Esophagus muscularis mucosa (tissue), 4 donors: Measurements from ENCODE around the gene MIF. TPM values are rescaled to one million over a fixed set of nuclear protein-coding genes. Genes with fewer than 3 reads are reported as not detected.
A peak's percentile ranks its signal among the peaks of the same experiment; 100 is the strongest.

ENCODE experiments used
- DNase-seq: peaks from one replicate; pipeline ENCODE4 v3.0.0-alpha.2; 2017; ENCODE audit errors: extremely low spot score
- H3K27ac ChIP-seq, 4 donors: fragments of 200-600 bp; sonication (generic); replicated peaks in 1 of 4; 1 replicate in 3 of 4; 2 replicates in 1 of 4; pipeline ENCODE4 v1.5.1; 2016 to 2019; ENCODE audit warnings: mild to moderate bottlenecking in 1 of 4
- H3K27me3 ChIP-seq, 4 donors: fragments of 200-600 bp; sonication (generic); one replicate each; pipeline versions ENCODE4 v1.5.1 to v1.6.0; 2016 to 2019
- H3K36me3 ChIP-seq, 4 donors: fragments of 200-600 bp; sonication (generic); one replicate each; pipeline ENCODE4 v1.5.1; 2016 to 2019
- H3K4me1 ChIP-seq, 4 donors: fragments of 200-600 bp; sonication (generic); one replicate each; pipeline ENCODE4 v1.5.1; 2016 to 2019
- H3K4me3 ChIP-seq, 4 donors: fragments of 200-600 bp; sonication (generic); 1 replicate in 2 of 4; 2 replicates in 2 of 4; pipeline ENCODE4 v1.5.1; 2016 to 2019; ENCODE audit warnings: mild to moderate bottlenecking in 4 of 4, moderate library complexity in 1 of 4
- H3K9me3 ChIP-seq, 4 donors: fragments of 200-600 bp; sonication (generic); 1 replicate in 3 of 4; 2 replicates in 1 of 4; pipeline ENCODE4 v1.5.1; 2016 to 2019
- CTCF ChIP-seq, 3 experiments: fragments of 200-600 bp in 2 of 3; fragments of 450-650 bp in 1 of 3; sonication (generic) in 2 of 3; IDR thresholded peaks; one replicate each; pipeline ENCODE4 v1.5.1; 2017 to 2019; ENCODE audit warnings: antibody characterized with exemption in 3 of 3, mild to moderate bottlenecking in 2 of 3, moderate library complexity in 1 of 3
- EP300 ChIP-seq: sonication (generic); formaldehyde crosslinking; IDR thresholded peaks from one replicate; pipeline ENCODE4 v1.6.1; 2017; ENCODE audit warnings: antibody characterized with exemption
- POLR2A ChIP-seq: fragments of 450-650 bp; IDR thresholded peaks from one replicate; pipeline ENCODE4 v1.6.1; 2017; ENCODE audit warnings: antibody characterized with exemption, moderate library complexity, mild to moderate bottlenecking, low read depth
- POLR2AphosphoS5 ChIP-seq, 2 donors: sonication (generic); formaldehyde crosslinking; IDR thresholded peaks; one replicate each; pipeline ENCODE4 v1.6.1; 2017; ENCODE audit warnings: antibody characterized with exemption in 2 of 2
- WGBS: methylation state at CpG from one replicate; pipeline ENCODE4 v1.1.5; 2018; 5-methylcytosine and 5-hydroxymethylcytosine counted together
- intact Hi-C: fragments of 100-400 bp; cut with DNase I; formaldehyde crosslinking; loops from one replicate; pipeline ENCODE4 v1.15.1; 2023
- total RNA-seq, 4 donors: library from RNA; depleted of rRNA; stranded (reverse); fragments of >200 nt; gene quantifications; one replicate each; pipeline versions ENCODE4 v1.1.0 to v1.2.1, GENCODE V29; 2016

Gene MIF
- total RNA-seq, 4 donors from 2014 or later: 158 to 372 (median 263) TPM

GRCh38 chr22:23888615-23889401 is 5.4 kb upstream of the MIF start:
- WGBS: 67% methylated on average over 6 of the region's 11 CpGs
- Histone ChIP-seq H3K27me3 (no peaks in the 10 kb centered on the region), H3K4me3 (no peak overlapping the region), H3K4me1 (peaks cover 4 to 24% (median 22%) of the 10 kb centered on the region in 4 donors), H3K36me3 (peaks cover 0 to 10% (median 9%) of the 10 kb centered on the region in 4 donors), H3K27ac (peak overlapping the region; percentile 26 to 60 (median 45)), H3K9me3 (no peaks in the 10 kb centered on the region)
- no peak for DNase-seq
- TF ChIP-seq CTCF (IDR thresholded peaks at IDR 0.05) (no peak), POLR2A (no peak), POLR2AphosphoS5 (IDR thresholded peaks at IDR 0.05) (no peak), EP300 (no peak)
- intact Hi-C loops: no loop called here

GRCh38 chr22:23889620-23890019 is 4.6 kb upstream of the MIF start:
- no peak for DNase-seq
- intact Hi-C loops: no loop called here

GRCh38 chr22:23891726-23892125 is 2.5 kb upstream of the MIF start:
- peaks cover 17 to 49% (median 46%) of the 10 kb centered on the region in 4 donors for H3K4me1 ChIP-seq
- no peak overlapping the region for H3K27ac ChIP-seq
- H3K9me3 ChIP-seq: no peaks in the 10 kb centered on the region
- no peak for DNase-seq
- intact Hi-C loops: no loop called here
- H3K4me3 ChIP-seq: no peak overlapping the region
- no peak for TF ChIP-seq POLR2AphosphoS5 (IDR thresholded peaks at IDR 0.05)
- TF ChIP-seq EP300: no peak
- TF ChIP-seq POLR2A: no peak
- TF ChIP-seq CTCF (IDR thresholded peaks at IDR 0.05): no peak
- peaks cover 0 to 12% (median 11%) of the 10 kb centered on the region in 4 donors for H3K36me3 ChIP-seq
- 89% methylated on average over 7 of the region's 7 CpGs for WGBS
- H3K27me3 ChIP-seq: no peaks in the 10 kb centered on the region

More at GRCh38 chr22:23889620-23890019, 4.6 kb upstream of the MIF start:
- Histone ChIP-seq H3K4me3 (no peak overlapping the region), H3K36me3 (peaks cover 0 to 2% (median 1%) of the 10 kb centered on the region in 4 donors), H3K4me1 (peaks cover 4 to 29% (median 25%) of the 10 kb centered on the region in 4 donors), H3K27ac (peak overlapping the region in 2 of 4 donors; percentile 26 to 60), H3K27me3 (no peaks in the 10 kb centered on the region), H3K9me3 (no peaks in the 10 kb centered on the region)
- WGBS: 45% methylated on average over 5 of the region's 5 CpGs
- TF ChIP-seq POLR2A (no peak), POLR2AphosphoS5 (IDR thresholded peaks at IDR 0.05) (no peak), CTCF (IDR thresholded peaks at IDR 0.05) (no peak), EP300 (no peak)

GRCh38 chr22:23892130-23892529 is 2.1 kb upstream of the MIF start:
- intact Hi-C loops: no loop called here
- TF ChIP-seq EP300 (no peak), POLR2AphosphoS5 (IDR thresholded peaks at IDR 0.05) (no peak), POLR2A (no peak), CTCF (IDR thresholded peaks at IDR 0.05) (no peak)
- Histone ChIP-seq H3K9me3 (no peaks in the 10 kb centered on the region), H3K36me3 (peaks cover 0 to 16% (median 15%) of the 10 kb centered on the region in 4 donors), H3K4me1 (peaks cover 17 to 51% (median 48%) of the 10 kb centered on the region in 4 donors), H3K27me3 (no peaks in the 10 kb centered on the region), H3K4me3 (no peak overlapping the region), H3K27ac (no peak overlapping the region)
- DNase-seq: no peak
- 89% methylated on average over 2 of the region's 2 CpGs for WGBS
